GM12878 (cell line): ENCODE data around the gene DIDO1. TPM values are rescaled to one million over a fixed set of nuclear protein-coding genes. Genes with fewer than 3 reads are reported as not detected.

Experiments
- ATAC-seq: fragments of 200-7000 bp; cut with Tn5 transposase; 3 replicates; pipeline ENCODE4 v1.9.1; 2020; ENCODE audit warnings: mild to moderate bottlenecking, moderate library complexity
- BruUV-seq: library from RNA; stranded (reverse); fragments of 400-500 nt; replicated peaks from 2 replicates; lab custom pipeline; 2021; lab: Mats Ljungman, UMichigan
- CTCF ChIA-PET: fragments of 300-600 bp; sonication (Branson Sonifier 250); formaldehyde crosslinking; extraction: SDS; loops from one replicate; lab custom pipeline; 2021; ENCODE audit warnings: inconsistent platforms; lab: Yijun Ruan, JAX
- POLR2A ChIA-PET: fragments of 350-600 bp; formaldehyde crosslinking; extraction: SDS; loops from one replicate; lab custom pipeline; 2021; ENCODE audit warnings: inconsistent platforms; lab: Charles Lee
- RAD21 ChIA-PET: fragments of 300-600 bp; sonication (Branson Sonifier 250); formaldehyde crosslinking; loops from one replicate; lab custom pipeline; 2023; ENCODE audit warnings: antibody characterized with exemption; ENCODE audit not compliant: unreplicated experiment; lab: Charles Lee
- SMC1A ChIA-PET: fragments of 300-600 bp; sonication (Branson Sonifier 250); formaldehyde crosslinking; loops from one replicate; lab custom pipeline; 2023; ENCODE audit not compliant: unreplicated experiment, uncharacterized antibody; lab: Charles Lee
- DNase-seq: peaks from one replicate; pipeline ENCODE4 v3.0.0-alpha.2; 2011; ENCODE audit warnings: low read depth, low spot score
- FAIRE-seq: peaks from 3 replicates; lab custom pipeline; 2011; peaks lifted over from hg19 to GRCh38; lab: Jason Lieb, UNC
- H2AFZ ChIP-seq: 2 replicates; pipeline ENCODE4 v1.6.0; 2011; ENCODE audit warnings: low read depth, low read length, control low read depth; ENCODE audit not compliant: control insufficient read depth
- H3K27ac ChIP-seq: 2 replicates; pipeline ENCODE4 v1.5.1; 2011; ENCODE audit warnings: control low read depth; ENCODE audit not compliant: control insufficient read depth, insufficient read depth
- H3K27me3 ChIP-seq, 2 experiments: replicated peaks in 1 of 2; 2 replicates each; pipeline versions ENCODE4 v1.6.0 to v1.6.1; 2011; ENCODE audit warnings: low read length in 1 of 2; ENCODE audit not compliant: control insufficient read depth in 2 of 2, insufficient read depth in 2 of 2
- H3K36me3 ChIP-seq, 2 experiments: 2 replicates each; pipeline ENCODE4 v1.5.1; 2011; ENCODE audit warnings: low read length in 1 of 2; ENCODE audit not compliant: control insufficient read depth in 2 of 2, insufficient read depth in 2 of 2
- H3K4me1 ChIP-seq: 2 replicates; pipeline ENCODE4 v1.6.1; 2011; ENCODE audit warnings: mild to moderate bottlenecking, low read length, moderate library complexity, mixed read lengths; ENCODE audit not compliant: control insufficient read depth, insufficient read depth
- H3K4me2 ChIP-seq: 2 replicates; pipeline ENCODE4 v1.6.0; 2011; ENCODE audit warnings: control low read depth; ENCODE audit not compliant: control insufficient read depth, insufficient read depth
- H3K4me3 ChIP-seq: fragments of 200-600 bp; sonication (generic); 2 replicates; pipeline ENCODE4 v1.5.1; 2016
- H3K79me2 ChIP-seq: 2 replicates; pipeline ENCODE4 v1.6.0; 2011; ENCODE audit warnings: low read length; ENCODE audit not compliant: control insufficient read depth, insufficient read depth
- H3K9ac ChIP-seq: 2 replicates; pipeline ENCODE4 v1.8.0; 2011; ENCODE audit warnings: low read length, control low read depth, mixed read lengths; ENCODE audit not compliant: control insufficient read depth, insufficient read depth
- H3K9me3 ChIP-seq: replicated peaks from 3 replicates; pipeline ENCODE4 v1.5.1; 2011; ENCODE audit warnings: mild to moderate bottlenecking, low read length; ENCODE audit not compliant: control insufficient read depth, insufficient read depth
- H4K20me1 ChIP-seq: 2 replicates; pipeline ENCODE4 v1.6.0; 2011; ENCODE audit not compliant: control insufficient read depth, insufficient read depth
- BHLHE40 ChIP-seq, 2 experiments: fragments of 450-650 bp in 1 of 2; IDR thresholded peaks; 2 replicates each; pipeline ENCODE4 v1.6.1; 2011 to 2017; ENCODE audit warnings: low read depth in 2 of 2, borderline replicate concordance in 1 of 2, improper control_type of control experiment in 1 of 2, low read length in 1 of 2, mild to moderate bottlenecking in 1 of 2
- CREM ChIP-seq: IDR thresholded peaks from 2 replicates; pipeline ENCODE4 v1.6.1; 2014; ENCODE audit warnings: antibody characterized with exemption, low read depth
- FOS ChIP-seq: IDR thresholded peaks from 3 replicates; pipeline ENCODE4 v1.6.1; 2011; ENCODE audit warnings: borderline replicate concordance; ENCODE audit not compliant: insufficient read length; ENCODE audit errors: extremely low read depth
- KDM1A ChIP-seq: fragments of 200-600 bp; sonication (generic); IDR thresholded peaks from 2 replicates; pipeline ENCODE4 v1.6.1; 2016; ENCODE audit warnings: borderline replicate concordance
- PAX5 ChIP-seq: IDR thresholded peaks from 2 replicates; pipeline ENCODE4 v1.6.1; 2011; ENCODE audit warnings: low read depth, low read length, borderline replicate concordance
- RB1 ChIP-seq: fragments of 450-650 bp; formaldehyde crosslinking; IDR thresholded peaks from 2 replicates; pipeline ENCODE4 v1.6.1; 2017; ENCODE audit warnings: mild to moderate bottlenecking, borderline replicate concordance
- RBBP5 ChIP-seq: fragments of 200-600 bp; sonication (generic); conservative IDR thresholded peaks from 2 replicates; pipeline ENCODE4 v1.6.1; 2016
- RELA ChIP-seq: fragments of 450-650 bp; IDR thresholded peaks from 2 replicates; pipeline ENCODE4 v1.8.0; 2014; ENCODE audit warnings: borderline replicate concordance; ENCODE audit not compliant: partially characterized antibody
- WRNIP1 ChIP-seq: IDR thresholded peaks from 2 replicates; pipeline ENCODE4 v1.6.1; 2011; ENCODE audit warnings: low read depth, low read length, improper control_type of control experiment, borderline replicate concordance
- ZNF384 ChIP-seq: IDR thresholded peaks from 2 replicates; pipeline ENCODE4 v1.6.1; 2012; ENCODE audit warnings: low read depth, mild to moderate bottlenecking, low read length, improper control_type of control experiment, borderline replicate concordance
- ZNF622 ChIP-seq: fragments of 450-650 bp; IDR thresholded peaks from 2 replicates; pipeline ENCODE4 v1.6.1; 2017; ENCODE audit warnings: mild to moderate bottlenecking, inconsistent platforms
- WGBS: methylation state at CpG from one replicate; pipeline ENCODE4 v1.1.6; 2016; ENCODE audit warnings: low lambda C conversion rate; ENCODE audit not compliant: insufficient replicate concordance, insufficient coverage; ENCODE audit errors: missing lambda C conversion rate; 5-methylcytosine and 5-hydroxymethylcytosine counted together
- in situ Hi-C: fragments of 300-500 bp; cut with MboI; formaldehyde crosslinking; loops from 9 replicates; pipeline ENCODE4 v1.14.3; 2018; ENCODE audit warnings: mixed read lengths
- intact Hi-C: fragments of 100-400 bp; cut with micrococcal nuclease; formaldehyde crosslinking; loops from one replicate; pipeline ENCODE4 v1.14.2; 2022; ENCODE audit not compliant: unreplicated experiment
- polyA plus RNA-seq, 11 experiments: library from polyadenylated mRNA; depleted of rRNA in 4 of 11; unstranded in 6 of 11; stranded (reverse) in 5 of 11; fragments of >200 nt; fragmentation: Nextera tagmentation in 4 of 11; fragmentation: Illumina TruSeq in 1 of 11; extraction: Ambion mirVana in 4 of 11; extraction: Trizol in 1 of 11; gene quantifications; 1 replicate in 1 of 11; 2 replicates in 10 of 11; pipeline versions ENCODE4 v1.2.1 to v1.2.3, GENCODE V29; 2011 to 2016; ENCODE audit warnings: inconsistent platforms in 2 of 11, missing spikeins in 2 of 11, low read depth in 1 of 11
- total RNA-seq, 4 experiments: library from RNA; depleted of rRNA in 3 of 4; stranded (reverse); fragments of >200 nt in 3 of 4; fragmentation: Illumina TruSeq in 1 of 4; extraction: Trizol in 1 of 4; gene quantifications; 2 replicates each; pipeline versions ENCODE4 v1.2.1 to v1.2.3, GENCODE V29; 2013 to 2021
- TF ChIP-seq, protein P1 (sequence below): IDR thresholded peaks from 2 replicates; pipeline ENCODE4 v1.6.1; 2011; ENCODE audit warnings: low read depth, mild to moderate bottlenecking, low read length, moderate library complexity, borderline replicate concordance; ENCODE audit errors: extremely low read depth
- TF ChIP-seq, protein P2 (sequence below): fragments of 450-650 bp; formaldehyde crosslinking; IDR thresholded peaks from 2 replicates; pipeline ENCODE4 v1.4.0; 2020; ENCODE audit warnings: mild to moderate bottlenecking, moderate library complexity
- TF ChIP-seq, protein P3 (sequence below): fragments of 450-650 bp; IDR thresholded peaks from 2 replicates; pipeline ENCODE4 v1.6.1; 2017; ENCODE audit warnings: mild to moderate bottlenecking, moderate library complexity

DIDO1 gene
- total and polyA plus RNA-seq, 10 of the 15 experiments (the other 5 are each of a cell fraction or from before 2014, with no cell fraction given): 5.5 to 56.4 (median 38.4) TPM

DNA sequence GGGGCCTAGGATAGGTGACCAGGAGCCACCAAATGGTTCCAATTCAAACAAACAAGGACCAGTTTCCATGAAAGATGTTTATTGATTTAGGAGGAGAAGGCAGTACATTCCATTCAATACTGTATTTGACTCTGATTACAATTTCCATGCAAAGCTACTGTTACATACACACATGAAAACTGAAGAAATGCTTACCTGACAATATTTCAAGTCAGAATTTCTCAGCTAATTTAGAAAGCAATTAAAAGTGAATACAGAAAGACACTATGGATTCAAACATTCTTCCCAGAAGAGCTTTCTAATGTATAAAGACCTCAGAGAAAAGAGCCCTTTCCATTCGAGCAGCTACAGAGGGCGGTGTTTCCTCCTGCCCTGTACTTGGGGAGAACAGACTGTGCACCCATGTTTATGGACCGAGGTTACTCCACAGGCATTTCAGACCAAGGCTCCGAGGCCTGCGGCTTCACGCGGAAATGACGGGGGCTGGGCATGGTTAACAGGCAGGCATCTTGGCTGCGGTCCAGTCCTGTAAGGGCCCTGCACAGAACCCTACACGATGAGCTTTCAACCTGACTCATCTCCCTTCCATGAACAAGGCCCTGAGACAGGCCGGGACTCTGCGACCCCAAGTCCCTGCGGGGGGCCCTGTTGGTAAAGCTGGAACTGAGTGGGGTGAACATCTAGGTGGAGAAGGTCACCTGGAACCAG lies 39.0 kb downstream of the DIDO1 start (continued):
- TF ChIP-seq, protein P1, sequence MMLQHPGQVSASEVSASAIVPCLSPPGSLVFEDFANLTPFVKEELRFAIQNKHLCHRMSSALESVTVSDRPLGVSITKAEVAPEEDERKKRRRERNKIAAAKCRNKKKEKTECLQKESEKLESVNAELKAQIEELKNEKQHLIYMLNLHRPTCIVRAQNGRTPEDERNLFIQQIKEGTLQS: no peak

DNA sequence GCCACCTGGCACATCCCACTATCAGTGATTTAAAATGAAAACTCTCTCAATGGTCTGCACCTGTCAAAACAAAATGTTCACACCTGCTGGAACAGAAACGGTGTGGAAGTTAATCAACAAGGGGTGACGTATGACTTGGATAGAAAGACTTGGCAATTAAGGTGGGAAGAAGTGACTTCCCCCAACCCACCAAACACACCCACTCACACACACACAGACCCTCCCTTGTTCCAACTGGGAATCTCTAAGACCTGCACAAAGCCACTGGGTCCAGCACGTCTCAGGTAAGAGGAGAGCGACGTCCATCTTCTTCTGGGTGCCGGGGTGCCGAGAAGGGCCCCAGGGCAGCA lies 39.6 kb downstream of the DIDO1 start:
- Histone ChIP-seq H3K36me3 (peaks cover 24 to 26% of the 10 kb centered on the region in 2 experiments), H3K4me1 (no peaks in the 10 kb centered on the region)
- RAD21 ChIA-PET: no interaction called here
- TF ChIP-seq RB1 (no peak), ZNF622 (no peak), WRNIP1 (no peak), ZNF384 (no peak), CREM (no peak), RBBP5 (no peak), KDM1A (no peak), RELA (no peak), PAX5 (no peak), FOS (no peak), BHLHE40 (IDR thresholded peaks at IDR 0.05; ENCODE audit: borderline replicate concordance in 1 of 2, low read depth in 2 of 2, low read length in 1 of 2) (no peak)
- TF ChIP-seq, protein P2, sequence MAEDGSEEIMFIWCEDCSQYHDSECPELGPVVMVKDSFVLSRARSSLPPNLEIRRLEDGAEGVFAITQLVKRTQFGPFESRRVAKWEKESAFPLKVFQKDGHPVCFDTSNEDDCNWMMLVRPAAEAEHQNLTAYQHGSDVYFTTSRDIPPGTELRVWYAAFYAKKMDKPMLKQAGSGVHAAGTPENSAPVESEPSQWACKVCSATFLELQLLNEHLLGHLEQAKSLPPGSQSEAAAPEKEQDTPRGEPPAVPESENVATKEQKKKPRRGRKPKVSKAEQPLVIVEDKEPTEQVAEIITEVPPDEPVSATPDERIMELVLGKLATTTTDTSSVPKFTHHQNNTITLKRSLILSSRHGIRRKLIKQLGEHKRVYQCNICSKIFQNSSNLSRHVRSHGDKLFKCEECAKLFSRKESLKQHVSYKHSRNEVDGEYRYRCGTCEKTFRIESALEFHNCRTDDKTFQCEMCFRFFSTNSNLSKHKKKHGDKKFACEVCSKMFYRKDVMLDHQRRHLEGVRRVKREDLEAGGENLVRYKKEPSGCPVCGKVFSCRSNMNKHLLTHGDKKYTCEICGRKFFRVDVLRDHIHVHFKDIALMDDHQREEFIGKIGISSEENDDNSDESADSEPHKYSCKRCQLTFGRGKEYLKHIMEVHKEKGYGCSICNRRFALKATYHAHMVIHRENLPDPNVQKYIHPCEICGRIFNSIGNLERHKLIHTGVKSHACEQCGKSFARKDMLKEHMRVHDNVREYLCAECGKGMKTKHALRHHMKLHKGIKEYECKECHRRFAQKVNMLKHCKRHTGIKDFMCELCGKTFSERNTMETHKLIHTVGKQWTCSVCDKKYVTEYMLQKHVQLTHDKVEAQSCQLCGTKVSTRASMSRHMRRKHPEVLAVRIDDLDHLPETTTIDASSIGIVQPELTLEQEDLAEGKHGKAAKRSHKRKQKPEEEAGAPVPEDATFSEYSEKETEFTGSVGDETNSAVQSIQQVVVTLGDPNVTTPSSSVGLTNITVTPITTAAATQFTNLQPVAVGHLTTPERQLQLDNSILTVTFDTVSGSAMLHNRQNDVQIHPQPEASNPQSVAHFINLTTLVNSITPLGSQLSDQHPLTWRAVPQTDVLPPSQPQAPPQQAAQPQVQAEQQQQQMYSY: no peak
- TF ChIP-seq, protein P3, sequence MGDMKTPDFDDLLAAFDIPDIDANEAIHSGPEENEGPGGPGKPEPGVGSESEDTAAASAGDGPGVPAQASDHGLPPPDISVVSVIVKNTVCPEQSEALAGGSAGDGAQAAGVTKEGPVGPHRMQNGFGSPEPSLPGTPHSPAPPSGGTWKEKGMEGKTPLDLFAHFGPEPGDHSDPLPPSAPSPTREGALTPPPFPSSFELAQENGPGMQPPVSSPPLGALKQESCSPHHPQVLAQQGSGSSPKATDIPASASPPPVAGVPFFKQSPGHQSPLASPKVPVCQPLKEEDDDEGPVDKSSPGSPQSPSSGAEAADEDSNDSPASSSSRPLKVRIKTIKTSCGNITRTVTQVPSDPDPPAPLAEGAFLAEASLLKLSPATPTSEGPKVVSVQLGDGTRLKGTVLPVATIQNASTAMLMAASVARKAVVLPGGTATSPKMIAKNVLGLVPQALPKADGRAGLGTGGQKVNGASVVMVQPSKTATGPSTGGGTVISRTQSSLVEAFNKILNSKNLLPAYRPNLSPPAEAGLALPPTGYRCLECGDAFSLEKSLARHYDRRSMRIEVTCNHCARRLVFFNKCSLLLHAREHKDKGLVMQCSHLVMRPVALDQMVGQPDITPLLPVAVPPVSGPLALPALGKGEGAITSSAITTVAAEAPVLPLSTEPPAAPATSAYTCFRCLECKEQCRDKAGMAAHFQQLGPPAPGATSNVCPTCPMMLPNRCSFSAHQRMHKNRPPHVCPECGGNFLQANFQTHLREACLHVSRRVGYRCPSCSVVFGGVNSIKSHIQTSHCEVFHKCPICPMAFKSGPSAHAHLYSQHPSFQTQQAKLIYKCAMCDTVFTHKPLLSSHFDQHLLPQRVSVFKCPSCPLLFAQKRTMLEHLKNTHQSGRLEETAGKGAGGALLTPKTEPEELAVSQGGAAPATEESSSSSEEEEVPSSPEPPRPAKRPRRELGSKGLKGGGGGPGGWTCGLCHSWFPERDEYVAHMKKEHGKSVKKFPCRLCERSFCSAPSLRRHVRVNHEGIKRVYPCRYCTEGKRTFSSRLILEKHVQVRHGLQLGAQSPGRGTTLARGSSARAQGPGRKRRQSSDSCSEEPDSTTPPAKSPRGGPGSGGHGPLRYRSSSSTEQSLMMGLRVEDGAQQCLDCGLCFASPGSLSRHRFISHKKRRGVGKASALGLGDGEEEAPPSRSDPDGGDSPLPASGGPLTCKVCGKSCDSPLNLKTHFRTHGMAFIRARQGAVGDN: no peak
- TF ChIP-seq, all 136 proteins: peak for 0
- in situ Hi-C loops: no loop called here
- H3K9ac ChIP-seq: no peak overlapping the region
- FAIRE-seq (no peak), DNase-seq (no peak), ATAC-seq (no peak)
- intact Hi-C loops: no loop called here
- no peak overlapping the region for H3K4me3 ChIP-seq
- BruUV-seq: no TSS peak
- no peak overlapping the region for H3K4me2 ChIP-seq
- H4K20me1 ChIP-seq: no peaks in the 10 kb centered on the region; the same call in 1 of the 2 replicates
- no peak overlapping the region for H2AFZ ChIP-seq
- 65% methylated on average over 7 of the region's 7 CpGs for WGBS
- H3K27ac ChIP-seq: no peak overlapping the region
- CTCF ChIA-PET: interaction anchor here (1.0 kb wide), 1 partner anchor 48 kb away, joined by 5 read pairs; no protein-coding TSS in a partner anchor
- no peaks in the 10 kb centered on the region for H3K27me3 ChIP-seq
- SMC1A ChIA-PET: no interaction called here
- POLR2A ChIA-PET: interaction anchor here (0.8 kb wide), 1 partner anchor 10 kb away, joined by 3 read pairs; no protein-coding TSS in a partner anchor
- no peaks in the 10 kb centered on the region for H3K9me3 ChIP-seq
- no peaks in the 10 kb centered on the region for H3K79me2 ChIP-seq
